Mammary epithelial cell (primary cell): Measurements from ENCODE around the gene MYO1D.

ENCODE experiments used
- EZH2 ChIP-seq: IDR thresholded peaks from 2 replicates; pipeline ENCODE4 v1.6.1; 2012; ENCODE audit warnings: low read length, inconsistent platforms, borderline replicate concordance
- TF ChIP-seq, protein P1 (sequence below), 2 donors: IDR thresholded peaks in 1 of 2; conservative IDR thresholded peaks in 1 of 2; 2 replicates each; pipeline ENCODE4 v1.5.1; 2011 to 2012; ENCODE audit warnings: inconsistent platforms in 2 of 2, low read length in 2 of 2, mild to moderate bottlenecking in 2 of 2, control low read depth in 1 of 2, low read depth in 1 of 2; ENCODE audit not compliant: insufficient read depth in 1 of 2; ENCODE audit errors: extremely low read depth in 1 of 2

- TF ChIP-seq EZH2, result no peak
- TF ChIP-seq, protein P1, sequence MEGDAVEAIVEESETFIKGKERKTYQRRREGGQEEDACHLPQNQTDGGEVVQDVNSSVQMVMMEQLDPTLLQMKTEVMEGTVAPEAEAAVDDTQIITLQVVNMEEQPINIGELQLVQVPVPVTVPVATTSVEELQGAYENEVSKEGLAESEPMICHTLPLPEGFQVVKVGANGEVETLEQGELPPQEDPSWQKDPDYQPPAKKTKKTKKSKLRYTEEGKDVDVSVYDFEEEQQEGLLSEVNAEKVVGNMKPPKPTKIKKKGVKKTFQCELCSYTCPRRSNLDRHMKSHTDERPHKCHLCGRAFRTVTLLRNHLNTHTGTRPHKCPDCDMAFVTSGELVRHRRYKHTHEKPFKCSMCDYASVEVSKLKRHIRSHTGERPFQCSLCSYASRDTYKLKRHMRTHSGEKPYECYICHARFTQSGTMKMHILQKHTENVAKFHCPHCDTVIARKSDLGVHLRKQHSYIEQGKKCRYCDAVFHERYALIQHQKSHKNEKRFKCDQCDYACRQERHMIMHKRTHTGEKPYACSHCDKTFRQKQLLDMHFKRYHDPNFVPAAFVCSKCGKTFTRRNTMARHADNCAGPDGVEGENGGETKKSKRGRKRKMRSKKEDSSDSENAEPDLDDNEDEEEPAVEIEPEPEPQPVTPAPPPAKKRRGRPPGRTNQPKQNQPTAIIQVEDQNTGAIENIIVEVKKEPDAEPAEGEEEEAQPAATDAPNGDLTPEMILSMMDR (conservative IDR thresholded peaks at IDR 0.05 in 1 of 2, IDR thresholded peaks at IDR 0.05 in 1 of 2; ENCODE audit: extremely low read depth in 1 of 2, insufficient read depth in 1 of 2, low read depth in 1 of 2, low read length in 2 of 2), result no peak
Measured at GRCh38 chr17:32807577-32807976, 69.3 kb downstream of the MYO1D start.
